Neural cell (in vitro differentiated cells): ENCODE results near the gene IL22. TPM values are rescaled to one million over a fixed set of nuclear protein-coding genes. Genes with fewer than 3 reads are reported as not detected.

ENCODE experiments used
- H2AFZ ChIP-seq: fragments of 200-600, 300-800 bp; sonication (generic), shearing (Covaris generic); 2 replicates; pipeline ENCODE4 v1.6.0; 2014; ENCODE audit warnings: low read depth, mild to moderate bottlenecking, antibody characterized with exemption, low read length, moderate library complexity
- H3F3A ChIP-seq: fragments of 200-600 bp; shearing (Covaris generic); 2 replicates; pipeline ENCODE4 v1.6.1; 2016; ENCODE audit warnings: mild to moderate bottlenecking, moderate library complexity, mixed read lengths, antibody characterized with exemption, low read length; ENCODE audit not compliant: insufficient read depth, poor library complexity, severe bottlenecking
- H3K27ac ChIP-seq: fragments of 200-600, 300-800 bp; sonication (generic), shearing (Covaris generic); 2 replicates; pipeline ENCODE4 v1.5.1; 2014; ENCODE audit warnings: mild to moderate bottlenecking, low read length, moderate library complexity
- H3K27me3 ChIP-seq: fragments of 300-800, 200-600 bp; sonication (generic), shearing (Covaris generic); 2 replicates; pipeline ENCODE4 v1.6.0; 2014; ENCODE audit warnings: mild to moderate bottlenecking, low read depth, low read length, moderate library complexity; ENCODE audit not compliant: insufficient read depth
- H3K36me3 ChIP-seq: fragments of 300-800, 200-600 bp; sonication (generic), shearing (Covaris generic); 2 replicates; pipeline ENCODE4 v1.5.1; 2014; ENCODE audit warnings: mild to moderate bottlenecking, antibody characterized with exemption, low read length, moderate library complexity; ENCODE audit not compliant: insufficient read depth
- H3K4me2 ChIP-seq: fragments of 300-800, 200-600 bp; sonication (generic), shearing (Covaris generic); 2 replicates; pipeline ENCODE4 v1.6.0; 2014; ENCODE audit warnings: mild to moderate bottlenecking, low read length
- H3K4me3 ChIP-seq: fragments of 300-800, 200-600 bp; sonication (generic), shearing (Covaris generic); 2 replicates; pipeline ENCODE4 v1.5.1; 2014; ENCODE audit warnings: mild to moderate bottlenecking, low read length, moderate library complexity
- H3K79me2 ChIP-seq: fragments of 200-600 bp; shearing (Covaris generic); replicated peaks from 2 replicates; pipeline ENCODE4 v1.6.0; 2014; ENCODE audit warnings: mild to moderate bottlenecking, low read length, moderate library complexity; ENCODE audit not compliant: insufficient read depth
- H3K9ac ChIP-seq: fragments of 300-800, 200-600 bp; sonication (generic), shearing (Covaris generic); 2 replicates; pipeline ENCODE4 v1.6.1; 2016; ENCODE audit warnings: mild to moderate bottlenecking, low read length, mixed read lengths
- H3K9me2 ChIP-seq: fragments of 200-600 bp; shearing (Covaris generic); 2 replicates; pipeline ENCODE4 v1.6.1; 2016; ENCODE audit warnings: mild to moderate bottlenecking, low read length, mixed read lengths; ENCODE audit not compliant: insufficient read depth
- H3K9me3 ChIP-seq: fragments of 200-600, 300-800 bp; sonication (generic), shearing (Covaris generic); 2 replicates; pipeline ENCODE4 v1.6.1; 2016; ENCODE audit warnings: mild to moderate bottlenecking, mixed run types, low read length, moderate library complexity, mixed read lengths
- H4K20me1 ChIP-seq: fragments of 200-600 bp; shearing (Covaris generic); 2 replicates; pipeline ENCODE4 v1.6.1; 2016; ENCODE audit warnings: mild to moderate bottlenecking, mixed run types; ENCODE audit not compliant: insufficient read depth
- EP300 ChIP-seq: fragments of 450-650 bp; conservative IDR thresholded peaks from 2 replicates; pipeline ENCODE4 v1.6.1; 2014; ENCODE audit warnings: antibody characterized with exemption, mild to moderate bottlenecking, moderate library complexity; ENCODE audit not compliant: poor library complexity, severe bottlenecking
- EZH2 ChIP-seq: fragments of 200-600, 300-800 bp; shearing (Covaris generic), sonication (generic); IDR thresholded peaks from 2 replicates; pipeline ENCODE4 v1.6.1; 2014; ENCODE audit warnings: antibody characterized with exemption, low read length, borderline replicate concordance, mild to moderate bottlenecking; ENCODE audit not compliant: insufficient read depth, poor library complexity, severe bottlenecking
- MXI1 ChIP-seq: fragments of 450-650 bp; conservative IDR thresholded peaks from 2 replicates; pipeline ENCODE4 v1.6.1; 2014; ENCODE audit warnings: antibody characterized with exemption, mild to moderate bottlenecking; ENCODE audit not compliant: poor library complexity, severe bottlenecking
- POLR2AphosphoS5 ChIP-seq: IDR thresholded peaks from 2 replicates; pipeline ENCODE4 v1.6.1; 2012
- RAD21 ChIP-seq: fragments of 450-650 bp; conservative IDR thresholded peaks from 2 replicates; pipeline ENCODE4 v1.6.1; 2014; ENCODE audit warnings: antibody characterized with exemption, mild to moderate bottlenecking, moderate library complexity
- SMC3 ChIP-seq: fragments of 450-650 bp; conservative IDR thresholded peaks from 2 replicates; pipeline ENCODE4 v1.6.1; 2014; ENCODE audit warnings: antibody characterized with exemption, mild to moderate bottlenecking, moderate library complexity; ENCODE audit not compliant: poor library complexity
- TAF1 ChIP-seq: IDR thresholded peaks from 2 replicates; pipeline ENCODE4 v1.6.1; 2012; ENCODE audit warnings: low read depth
- polyA plus RNA-seq: library from polyadenylated mRNA; depleted of rRNA; stranded (reverse); fragments of >200 nt; gene quantifications from 2 replicates; pipeline ENCODE4 v1.2.3, GENCODE V29; 2014
- TF ChIP-seq, protein P1 (sequence below): IDR thresholded peaks from 2 replicates; pipeline ENCODE4 v1.6.1; 2012; ENCODE audit warnings: borderline replicate concordance
- TF ChIP-seq, protein P2 (sequence below): fragments of 450-650 bp; IDR thresholded peaks from 2 replicates; pipeline ENCODE4 v1.5.1; 2014; ENCODE audit warnings: antibody characterized with exemption, mild to moderate bottlenecking, moderate library complexity; ENCODE audit not compliant: poor library complexity, severe bottlenecking

The IL22 gene
- polyA plus RNA-seq, 1 donor from 2014 or later = not detected

DNA sequence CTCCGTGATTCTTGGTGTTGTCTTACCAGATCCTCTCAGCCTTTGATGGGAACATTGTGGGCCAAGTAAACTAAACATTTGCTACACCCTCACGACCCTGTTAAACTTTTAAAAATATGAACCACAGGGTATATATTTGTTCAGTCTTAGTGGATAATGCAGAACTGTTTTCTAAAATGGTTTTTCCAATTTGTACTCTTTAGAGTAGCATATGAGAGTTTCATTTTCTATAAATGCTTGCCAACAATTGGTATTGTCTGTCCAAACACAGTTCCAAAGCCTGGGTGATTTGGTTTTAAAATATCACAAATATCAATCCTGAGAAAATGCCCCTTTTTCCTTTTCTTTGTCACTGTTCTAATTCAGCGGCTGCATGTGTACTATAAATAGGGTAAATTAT lies 6.7 kb upstream of the IL22 start:
- H3K36me3 ChIP-seq = no peaks in the 10 kb centered on the region
- H3K9me2 ChIP-seq = no peaks in the 10 kb centered on the region
- H3K27me3 ChIP-seq = no peaks in the 10 kb centered on the region
- no peaks in the 10 kb centered on the region for H4K20me1 ChIP-seq
- no peak overlapping the region for H3K27ac ChIP-seq
- no peaks in the 10 kb centered on the region for H3F3A ChIP-seq
- no peak overlapping the region for H3K9ac ChIP-seq
- H3K9me3 ChIP-seq = no peaks in the 10 kb centered on the region
- TF ChIP-seq EP300 = no peak
- no peak for TF ChIP-seq TAF1
- TF ChIP-seq, protein P1, sequence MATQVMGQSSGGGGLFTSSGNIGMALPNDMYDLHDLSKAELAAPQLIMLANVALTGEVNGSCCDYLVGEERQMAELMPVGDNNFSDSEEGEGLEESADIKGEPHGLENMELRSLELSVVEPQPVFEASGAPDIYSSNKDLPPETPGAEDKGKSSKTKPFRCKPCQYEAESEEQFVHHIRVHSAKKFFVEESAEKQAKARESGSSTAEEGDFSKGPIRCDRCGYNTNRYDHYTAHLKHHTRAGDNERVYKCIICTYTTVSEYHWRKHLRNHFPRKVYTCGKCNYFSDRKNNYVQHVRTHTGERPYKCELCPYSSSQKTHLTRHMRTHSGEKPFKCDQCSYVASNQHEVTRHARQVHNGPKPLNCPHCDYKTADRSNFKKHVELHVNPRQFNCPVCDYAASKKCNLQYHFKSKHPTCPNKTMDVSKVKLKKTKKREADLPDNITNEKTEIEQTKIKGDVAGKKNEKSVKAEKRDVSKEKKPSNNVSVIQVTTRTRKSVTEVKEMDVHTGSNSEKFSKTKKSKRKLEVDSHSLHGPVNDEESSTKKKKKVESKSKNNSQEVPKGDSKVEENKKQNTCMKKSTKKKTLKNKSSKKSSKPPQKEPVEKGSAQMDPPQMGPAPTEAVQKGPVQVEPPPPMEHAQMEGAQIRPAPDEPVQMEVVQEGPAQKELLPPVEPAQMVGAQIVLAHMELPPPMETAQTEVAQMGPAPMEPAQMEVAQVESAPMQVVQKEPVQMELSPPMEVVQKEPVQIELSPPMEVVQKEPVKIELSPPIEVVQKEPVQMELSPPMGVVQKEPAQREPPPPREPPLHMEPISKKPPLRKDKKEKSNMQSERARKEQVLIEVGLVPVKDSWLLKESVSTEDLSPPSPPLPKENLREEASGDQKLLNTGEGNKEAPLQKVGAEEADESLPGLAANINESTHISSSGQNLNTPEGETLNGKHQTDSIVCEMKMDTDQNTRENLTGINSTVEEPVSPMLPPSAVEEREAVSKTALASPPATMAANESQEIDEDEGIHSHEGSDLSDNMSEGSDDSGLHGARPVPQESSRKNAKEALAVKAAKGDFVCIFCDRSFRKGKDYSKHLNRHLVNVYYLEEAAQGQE = no peak
- TF ChIP-seq RAD21 = no peak
- no peak for TF ChIP-seq MXI1
- no peak for TF ChIP-seq POLR2AphosphoS5
- TF ChIP-seq SMC3 = no peak
- no peak for TF ChIP-seq EZH2
- TF ChIP-seq, protein P2, sequence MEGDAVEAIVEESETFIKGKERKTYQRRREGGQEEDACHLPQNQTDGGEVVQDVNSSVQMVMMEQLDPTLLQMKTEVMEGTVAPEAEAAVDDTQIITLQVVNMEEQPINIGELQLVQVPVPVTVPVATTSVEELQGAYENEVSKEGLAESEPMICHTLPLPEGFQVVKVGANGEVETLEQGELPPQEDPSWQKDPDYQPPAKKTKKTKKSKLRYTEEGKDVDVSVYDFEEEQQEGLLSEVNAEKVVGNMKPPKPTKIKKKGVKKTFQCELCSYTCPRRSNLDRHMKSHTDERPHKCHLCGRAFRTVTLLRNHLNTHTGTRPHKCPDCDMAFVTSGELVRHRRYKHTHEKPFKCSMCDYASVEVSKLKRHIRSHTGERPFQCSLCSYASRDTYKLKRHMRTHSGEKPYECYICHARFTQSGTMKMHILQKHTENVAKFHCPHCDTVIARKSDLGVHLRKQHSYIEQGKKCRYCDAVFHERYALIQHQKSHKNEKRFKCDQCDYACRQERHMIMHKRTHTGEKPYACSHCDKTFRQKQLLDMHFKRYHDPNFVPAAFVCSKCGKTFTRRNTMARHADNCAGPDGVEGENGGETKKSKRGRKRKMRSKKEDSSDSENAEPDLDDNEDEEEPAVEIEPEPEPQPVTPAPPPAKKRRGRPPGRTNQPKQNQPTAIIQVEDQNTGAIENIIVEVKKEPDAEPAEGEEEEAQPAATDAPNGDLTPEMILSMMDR = no peak
- no peak overlapping the region for H2AFZ ChIP-seq
- H3K79me2 ChIP-seq = no peaks in the 10 kb centered on the region
- no peak overlapping the region for H3K4me2 ChIP-seq
- no peak overlapping the region for H3K4me3 ChIP-seq

DNA sequence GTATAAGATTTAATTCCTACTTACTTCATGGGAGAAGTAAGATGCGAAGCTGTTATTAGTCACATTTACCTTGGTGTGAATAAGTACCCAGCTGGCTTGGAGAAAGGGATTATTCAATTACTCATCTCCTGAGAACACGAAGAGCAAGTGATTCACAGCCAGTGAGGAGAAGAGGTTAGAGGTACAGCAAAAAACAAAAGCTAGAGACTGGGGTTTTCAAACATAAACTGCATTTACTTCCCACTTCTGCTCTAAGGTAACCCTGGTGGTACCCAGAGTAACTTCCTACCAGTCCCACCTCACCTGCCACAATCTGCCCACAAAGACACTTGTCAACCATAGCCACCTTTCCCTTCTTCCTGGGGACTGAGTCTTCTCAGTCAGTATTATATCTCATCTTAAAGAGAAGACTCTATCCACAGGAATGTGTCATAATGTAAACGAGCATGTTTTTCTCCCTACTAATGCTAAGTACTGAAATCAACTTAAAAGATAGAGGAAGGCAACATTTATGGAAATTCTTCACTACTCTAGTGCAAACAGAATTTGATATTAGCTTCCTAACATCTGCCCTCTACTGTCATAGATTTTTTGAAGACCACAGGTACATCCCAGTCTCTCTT lies 6.0 kb upstream of the IL22 start:
- no peaks in the 10 kb centered on the region for H3K79me2 ChIP-seq
- no peaks in the 10 kb centered on the region for H4K20me1 ChIP-seq
- H3K27ac ChIP-seq = no peak overlapping the region
- H3K9me2 ChIP-seq = no peaks in the 10 kb centered on the region
- H3K27me3 ChIP-seq = no peaks in the 10 kb centered on the region
- H2AFZ ChIP-seq = no peak overlapping the region
- no peaks in the 10 kb centered on the region for H3F3A ChIP-seq
- H3K9ac ChIP-seq = no peak overlapping the region
- H3K4me2 ChIP-seq = no peak overlapping the region
- no peak overlapping the region for H3K4me3 ChIP-seq
- H3K9me3 ChIP-seq = no peaks in the 10 kb centered on the region
- TF ChIP-seq SMC3 = no peak
- no peak for TF ChIP-seq POLR2AphosphoS5
- no peak for TF ChIP-seq TAF1
- TF ChIP-seq EP300 = no peak
- TF ChIP-seq, protein P1 = no peak
- TF ChIP-seq, protein P2 = no peak
- no peak for TF ChIP-seq RAD21
- TF ChIP-seq EZH2 = no peak
- no peak for TF ChIP-seq MXI1
- H3K36me3 ChIP-seq = no peaks in the 10 kb centered on the region
